Ramos (cell line): ENCODE data around the gene MXI1.
"Not testable (repeated sequence)": the region's sequence is repeated elsewhere in the genome, so short reads cannot be mapped to it uniquely, and the experiment has no call there.

ENCODE experiments used
- in situ Hi-C: fragments of 300-500 bp; cut with MboI; formaldehyde crosslinking; loops from one replicate; pipeline ENCODE4 v1.14.3; 2022; ENCODE audit warnings: low sequenced_read_pairs; ENCODE audit not compliant: unreplicated experiment

MXI1 gene

DNA sequence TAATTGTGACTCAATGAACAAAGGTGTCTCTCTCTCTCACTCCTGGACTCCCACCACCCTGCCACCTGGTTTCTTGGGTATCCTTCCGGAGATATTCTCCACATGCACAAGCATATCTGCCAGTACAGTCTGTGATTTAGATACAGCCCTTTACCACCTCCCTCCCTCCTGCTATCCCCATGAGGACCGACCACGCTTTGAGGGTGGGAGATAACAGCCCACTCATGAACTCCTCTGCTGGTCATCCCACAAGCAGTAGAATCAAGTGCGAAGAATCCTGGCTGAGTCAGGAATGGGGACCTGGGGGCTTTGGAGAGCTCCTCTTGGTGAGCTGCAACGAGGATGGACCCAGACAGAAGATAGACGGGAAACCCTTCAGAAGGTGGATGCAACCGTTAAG, 28.2 kb upstream of the MXI1 start:
- in situ Hi-C loops: no loop called here

GRCh38 chr10:110181451-110181850, 26.0 kb upstream of the MXI1 start:
- in situ Hi-C loops: no loop called here

DNA sequence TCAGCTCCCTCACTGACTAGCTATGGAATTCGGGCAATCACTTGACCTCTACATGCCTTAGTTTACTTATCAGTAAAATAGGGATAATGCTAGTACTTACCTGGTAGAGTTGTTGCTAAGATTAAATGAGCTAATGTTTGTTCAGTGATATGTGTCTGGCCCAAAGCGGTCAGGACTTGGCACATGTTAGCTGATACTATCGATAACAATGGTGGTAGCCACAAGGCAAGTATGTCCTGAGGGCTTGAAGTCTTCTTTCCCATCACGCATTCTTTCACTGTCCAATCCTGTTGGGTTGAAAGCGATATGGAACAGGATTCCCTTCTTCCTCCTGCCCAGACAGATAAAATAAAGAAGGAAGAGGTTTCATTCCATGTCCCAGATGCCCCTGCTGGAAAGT, 25.5 kb upstream of the MXI1 start:
- in situ Hi-C loops: no loop called here

DNA sequence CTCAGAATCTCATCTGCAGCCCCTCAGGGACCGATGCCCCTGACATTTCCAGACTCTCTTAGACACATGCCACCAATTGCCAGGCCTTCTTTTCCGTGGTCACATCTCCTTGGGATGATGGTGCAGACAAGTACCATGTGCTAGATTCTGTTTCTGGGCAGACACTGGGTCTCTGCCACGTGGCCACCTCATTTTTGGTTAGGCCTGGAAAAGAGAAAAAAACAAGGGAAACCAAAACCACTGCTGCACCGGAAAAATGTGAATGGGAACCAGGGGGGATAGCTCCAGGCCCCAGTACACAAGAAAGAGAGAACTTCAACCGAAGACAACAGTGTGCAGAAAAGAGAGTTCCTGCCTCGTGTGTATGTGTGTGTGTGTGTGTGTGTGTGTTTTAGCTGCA, 23.0 kb upstream of the MXI1 start:
- in situ Hi-C loops: no loop called here

GRCh38 chr10:110185646-110186182, 21.7 kb upstream of the MXI1 start:
- in situ Hi-C loops: not testable (repeated sequence)

DNA sequence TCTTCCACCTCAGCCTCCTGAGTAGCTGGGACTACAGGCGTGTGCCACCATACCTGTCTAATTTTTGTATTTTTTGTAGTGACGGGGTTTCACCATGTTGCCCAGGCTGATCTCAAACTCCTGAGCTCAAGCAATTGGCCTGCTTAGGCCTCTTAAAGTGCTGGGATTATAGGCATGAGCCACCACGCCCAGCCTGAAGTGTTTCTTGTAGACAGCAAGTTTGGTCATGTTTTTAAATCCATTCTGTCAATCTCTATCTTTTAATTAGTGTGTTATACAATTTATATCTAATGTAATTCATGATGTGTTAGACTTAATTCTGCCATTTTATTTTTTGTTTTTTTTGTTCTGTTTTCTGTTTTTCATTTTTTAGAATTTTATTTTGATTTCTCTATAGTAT, 17.2 kb upstream of the MXI1 start:
- in situ Hi-C loops: no loop called here

GRCh38 chr10:110192552-110192951, 14.9 kb upstream of the MXI1 start:
- in situ Hi-C loops: no loop called here

DNA sequence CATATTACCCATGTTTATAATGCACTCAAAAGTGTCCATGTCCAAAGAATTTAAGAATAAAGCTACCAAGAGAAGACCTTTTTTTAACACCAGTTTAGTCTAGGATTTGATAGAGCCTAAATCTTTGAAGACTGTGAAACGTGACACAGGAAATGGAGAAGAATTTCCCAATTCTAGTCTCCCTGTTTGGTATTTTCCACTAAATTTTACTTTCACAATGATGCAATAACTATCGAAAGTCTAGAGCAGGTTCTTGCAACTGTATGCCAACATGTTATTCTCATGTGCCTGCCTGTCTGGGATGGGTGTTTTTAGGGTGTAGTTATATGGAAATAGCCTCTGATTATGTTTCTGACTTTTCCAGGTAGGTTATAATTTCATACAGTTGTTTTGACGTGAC, 6.9 kb upstream of the MXI1 start:
- in situ Hi-C loops: no loop called here

DNA sequence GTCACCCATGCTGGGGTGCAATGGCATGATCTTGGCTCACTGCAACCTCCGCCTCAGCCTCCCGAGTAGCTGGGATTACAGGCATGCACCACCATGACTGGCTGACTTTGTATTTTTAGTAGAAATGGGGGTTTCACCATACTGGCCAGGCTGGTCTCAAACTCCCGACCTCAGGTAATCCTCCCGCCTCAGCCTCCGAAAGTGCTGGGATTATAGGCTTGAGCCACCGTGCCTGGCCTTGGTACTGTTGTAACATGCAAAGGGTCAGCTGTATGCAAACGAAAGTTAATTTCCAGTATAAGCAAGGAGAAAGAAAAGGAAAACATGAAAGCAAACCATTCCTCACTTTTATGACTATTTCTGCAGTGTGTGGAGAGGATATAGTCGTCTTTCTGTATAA, 6.4 kb upstream of the MXI1 start:
- in situ Hi-C loops: not testable (repeated sequence)

GRCh38 chr10:110203500-110204455, 3.6 kb upstream of the MXI1 start:
- in situ Hi-C loops: no loop called here

DNA sequence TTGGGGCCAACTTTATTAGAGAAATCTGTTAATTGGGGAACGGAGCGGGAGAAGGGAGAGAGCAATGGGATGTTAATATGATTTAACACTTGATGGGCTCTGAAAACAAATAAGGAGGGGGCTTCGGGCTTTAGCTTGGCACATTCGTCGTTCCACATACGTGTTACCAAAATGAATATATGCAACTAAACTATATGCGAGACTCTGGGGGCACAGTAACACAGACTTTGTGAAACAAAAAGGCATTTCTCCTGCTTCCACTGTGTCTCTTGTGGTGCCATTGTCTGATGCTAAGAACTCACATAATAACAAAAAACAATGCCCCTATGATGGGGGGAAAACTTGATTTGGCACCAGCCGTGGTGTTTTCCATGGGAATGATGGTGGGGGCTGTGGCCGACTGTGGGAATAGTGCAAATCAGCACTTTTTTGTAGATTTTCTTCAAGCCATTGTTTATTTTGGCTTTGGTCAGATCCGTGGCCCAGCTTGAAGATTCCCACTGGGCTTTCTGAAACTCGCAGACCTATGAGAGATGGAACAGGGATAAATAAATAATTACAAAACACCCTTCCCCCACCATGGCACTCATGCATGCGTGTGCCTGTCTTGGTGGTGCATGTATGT, 2.2 kb upstream of the MXI1 start:
- in situ Hi-C loops: no loop called here

- in situ Hi-C loops: no loop called here
These were observed 604 bp downstream of the MXI1 start for GRCh38 chr10:110207805-110208613.

GRCh38 chr10:110208614-110209453, 1.4 kb downstream of the MXI1 start:
- in situ Hi-C loops: no loop called here

DNA sequence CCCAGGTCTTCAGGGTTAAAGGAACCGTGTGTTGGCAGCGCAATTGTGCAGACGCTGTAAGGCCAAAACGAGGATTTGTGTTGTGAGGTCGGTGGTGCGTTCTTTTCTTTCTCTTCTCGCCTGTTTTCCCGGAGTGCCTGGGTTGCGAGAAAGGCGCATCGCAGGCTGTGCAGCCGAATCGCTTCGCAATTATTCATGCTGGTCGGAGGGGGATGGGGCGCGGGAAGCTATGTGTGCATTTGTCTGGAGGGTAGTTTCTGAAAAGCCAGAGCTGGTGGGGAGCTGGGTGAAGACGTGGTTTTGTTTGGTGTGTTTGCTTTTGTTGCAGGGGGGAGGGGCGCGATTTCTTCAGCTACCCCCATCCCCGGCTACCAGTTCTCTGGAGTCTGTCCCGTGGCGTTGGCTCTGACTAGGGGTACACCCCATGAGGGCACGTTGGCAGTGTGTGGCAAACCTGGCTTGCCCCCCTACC, 2.1 kb downstream of the MXI1 start:
- in situ Hi-C loops: no loop called here

DNA sequence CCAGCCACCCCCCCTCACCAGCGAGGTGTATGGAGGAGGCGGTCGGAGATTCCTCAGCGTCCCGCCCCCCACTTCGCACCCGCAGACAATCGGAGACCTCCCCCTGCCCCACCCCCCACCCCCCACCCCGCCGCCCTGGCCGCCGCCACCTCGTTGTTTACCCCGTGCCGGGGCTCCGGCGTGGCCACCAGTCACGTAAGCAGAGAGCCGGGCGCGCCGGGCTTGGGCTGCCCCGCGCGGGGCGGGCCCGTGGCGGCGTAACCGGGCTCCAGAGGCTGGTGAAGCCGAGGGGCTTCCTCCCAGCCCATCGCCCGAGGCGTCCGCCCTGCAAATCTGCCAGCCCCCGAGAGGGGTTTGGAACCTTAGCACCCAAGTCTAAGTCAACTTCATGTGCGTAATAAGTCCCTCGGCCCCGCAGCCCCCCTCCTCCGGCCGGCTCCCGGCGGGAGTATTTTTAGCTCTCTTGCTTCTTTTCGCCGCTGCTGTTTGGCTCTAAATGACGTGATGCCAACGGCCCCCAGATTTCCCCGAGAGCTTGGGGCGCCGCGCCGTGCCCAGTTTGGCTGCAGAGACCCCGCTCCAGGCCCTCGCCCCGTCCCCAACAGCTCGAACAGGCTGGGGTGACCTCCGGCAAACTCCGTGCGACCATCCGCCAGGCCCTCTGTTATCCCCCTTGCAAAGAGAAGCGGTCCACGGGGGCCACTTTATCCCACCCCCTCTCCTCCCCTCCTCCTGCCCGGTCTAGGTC, 2.7 kb downstream of the MXI1 start:
- in situ Hi-C loops: no loop called here

DNA sequence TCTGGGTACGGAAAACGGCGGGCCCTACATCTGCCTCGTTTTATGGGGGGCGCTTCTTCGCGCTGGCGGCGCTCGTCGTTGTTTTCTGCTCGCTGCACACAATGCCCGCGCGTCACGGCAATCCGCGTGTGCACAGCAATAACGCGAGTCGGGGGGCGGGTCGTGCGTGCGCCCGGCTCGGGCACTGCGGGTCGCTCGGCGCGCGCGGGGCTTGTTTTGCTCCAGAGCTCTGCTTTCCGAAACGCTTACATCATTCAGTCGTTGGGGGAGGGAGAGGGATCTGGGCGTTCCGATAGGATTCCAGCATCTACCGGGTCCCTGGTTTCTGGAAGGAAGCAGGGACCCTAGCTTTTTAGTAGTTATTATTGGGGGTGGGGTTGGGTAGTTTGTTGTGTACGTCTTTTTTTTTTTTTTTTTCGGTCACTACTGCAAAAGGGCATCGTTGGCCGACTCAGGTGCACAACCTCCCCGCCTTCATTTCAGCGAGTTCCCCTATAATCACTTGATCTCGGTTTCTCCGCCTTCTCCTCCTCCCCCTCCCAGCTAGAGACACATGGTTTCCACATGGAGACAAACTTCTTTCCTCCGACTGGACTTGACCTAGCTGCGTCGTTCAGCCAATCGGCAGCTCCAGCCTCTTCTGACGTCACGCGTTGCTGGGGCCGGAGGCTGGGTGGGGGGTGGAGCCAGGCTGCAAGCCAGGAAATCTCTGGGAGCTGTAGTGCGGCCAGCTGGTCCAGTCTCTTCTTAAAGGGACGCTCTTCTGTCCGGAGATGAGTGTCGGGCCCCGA, 3.5 kb downstream of the MXI1 start:
- in situ Hi-C loops: no loop called here

- in situ Hi-C loops: no loop called here
These were observed 4.0 kb downstream of the MXI1 start for GRCh38 chr10:110211465-110211843.
